Renal cortical epithelial cell (primary cell): ENCODE measurements around the gene PDXDC1. TPM values are rescaled to one million over a fixed set of nuclear protein-coding genes. Genes with fewer than 3 reads are reported as not detected.
"Not testable (repeated sequence)": the region's sequence is repeated elsewhere in the genome, so short reads cannot be mapped to it uniquely, and the experiment has no call there.

Source experiments
- DNase-seq: peaks from one replicate; pipeline ENCODE4 v3.0.0-alpha.2; 2011; ENCODE audit warnings: low read depth
- total RNA-seq: library from RNA; depleted of rRNA; stranded (reverse); fragments of >200 nt; gene quantifications from 2 replicates; pipeline ENCODE4 v1.2.3, GENCODE V29; 2014

PDXDC1 gene
- total RNA-seq, 1 donor from 2014 or later = 90.2 TPM

- not testable (repeated sequence) for DNase-seq
Observed at GRCh38 chr16:15157644-15158043, 182.8 kb downstream of the PDXDC1 start.

- DNase-seq = not testable (repeated sequence)
Observed at GRCh38 chr16:15159671-15160070, 184.8 kb downstream of the PDXDC1 start.

GRCh38 chr16:15160571-15160970 is 185.7 kb downstream of the PDXDC1 start:
- DNase-seq = not testable (repeated sequence)

- not testable (repeated sequence) for DNase-seq
Observed at GRCh38 chr16:15163055-15163454, 188.2 kb downstream of the PDXDC1 start.

- not testable (repeated sequence) for DNase-seq
Observed at GRCh38 chr16:15166177-15166576, 191.4 kb downstream of the PDXDC1 start.

GRCh38 chr16:15168303-15168702 is 193.5 kb downstream of the PDXDC1 start:
- DNase-seq = not testable (repeated sequence)

GRCh38 chr16:15168953-15169652 is 194.3 kb downstream of the PDXDC1 start:
- not testable (repeated sequence) for DNase-seq

GRCh38 chr16:15179909-15180308 is 205.1 kb downstream of the PDXDC1 start:
- not testable (repeated sequence) for DNase-seq

- not testable (repeated sequence) for DNase-seq
Observed at GRCh38 chr16:15180946-15181345, 206.1 kb downstream of the PDXDC1 start.

- DNase-seq = not testable (repeated sequence)
Observed at GRCh38 chr16:15184000-15184399, 209.2 kb downstream of the PDXDC1 start.

Other genes with a start within 250 kb of the PDXDC1 start
- 0.25 TPM in 1 of 2 replicates, not detected in the other for gene NPIPA2, start 232.5 kb upstream of the PDXDC1 start, total RNA-seq
- gene NOMO1, start 141.3 kb upstream of the PDXDC1 start, total RNA-seq = 79.4 and 147 TPM in 2 replicates
- 10.1 and 59.9 TPM in 2 replicates for gene NPIPA1, start 37.6 kb upstream of the PDXDC1 start, total RNA-seq
- gene NTAN1, start 81.0 kb downstream of the PDXDC1 start, total RNA-seq = 53.7 and 73.5 TPM in 2 replicates
- gene RRN3, start 119.2 kb downstream of the PDXDC1 start, total RNA-seq = 44.3 and 58.2 TPM in 2 replicates